PFSK-1 (cell line): ENCODE results near the gene PCIF1.

Experiments used
- POLR2AphosphoS5 ChIP-seq: IDR thresholded peaks from 2 replicates; pipeline ENCODE4 v1.6.1; 2012; ENCODE audit warnings: low read depth, mild to moderate bottlenecking, control low read depth, low read length, moderate library complexity
- REST ChIP-seq, 2 experiments: IDR thresholded peaks; 2 replicates each; pipeline versions ENCODE4 v1.6.1 to v1.8.0; 2011 to 2012; ENCODE audit warnings: low read depth in 2 of 2, low read length in 2 of 2, control low read depth in 1 of 2, inconsistent platforms in 1 of 2, mild to moderate bottlenecking in 1 of 2, moderate library complexity in 1 of 2; ENCODE audit not compliant: insufficient read depth in 1 of 2

GRCh38 chr20:45905505-45906079 is 28.9 kb upstream of the PCIF1 start:
- no peak for TF ChIP-seq POLR2AphosphoS5
- no peak for TF ChIP-seq REST (IDR thresholded peaks at IDR 0.05; ENCODE audit: insufficient read depth in 1 of 2, low read depth in 2 of 2, low read length in 2 of 2)
